Measurements from ENCODE around the gene PRKCE.

The PRKCE gene

DNA sequence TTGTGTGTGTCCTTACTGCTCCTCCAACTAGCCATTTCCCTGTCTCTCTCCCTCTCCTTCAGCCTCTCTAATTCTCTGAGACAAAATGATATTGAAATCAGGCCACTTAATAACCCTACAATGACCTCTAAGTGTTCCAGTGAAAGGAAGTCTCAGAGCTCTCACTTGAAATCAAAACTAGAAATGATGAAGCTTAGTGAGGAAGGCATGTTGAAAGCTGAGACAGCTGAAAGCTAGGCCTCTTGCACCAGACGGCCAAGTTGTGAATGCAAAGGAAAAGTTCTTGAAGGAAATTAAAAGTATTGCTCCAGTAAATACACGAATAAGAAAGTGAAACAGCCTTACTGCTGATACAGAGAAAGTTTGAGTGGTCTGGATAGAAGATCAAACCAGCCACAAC lies 72.9 kb downstream of the PRKCE start:
- Histone ChIP-seq H3K4me1 (ENCODE audit: control insufficient read depth, insufficient read depth, low read length) (peaks cover 29% of the 10 kb centered on the region), H3K36me3 (ENCODE audit: control insufficient read depth, insufficient read depth, low read length) (no peaks in the 10 kb centered on the region), H3K27me3 (ENCODE audit: control insufficient read depth, insufficient read depth, low read length) (no peaks in the 10 kb centered on the region), H3K9me3 (ENCODE audit: control insufficient read depth, low read length) (no peaks in the 10 kb centered on the region), H3K9ac (ENCODE audit: low read length) (no peak overlapping the region), H3K4me3 (ENCODE audit: low read length) (no peak overlapping the region)

DNA sequence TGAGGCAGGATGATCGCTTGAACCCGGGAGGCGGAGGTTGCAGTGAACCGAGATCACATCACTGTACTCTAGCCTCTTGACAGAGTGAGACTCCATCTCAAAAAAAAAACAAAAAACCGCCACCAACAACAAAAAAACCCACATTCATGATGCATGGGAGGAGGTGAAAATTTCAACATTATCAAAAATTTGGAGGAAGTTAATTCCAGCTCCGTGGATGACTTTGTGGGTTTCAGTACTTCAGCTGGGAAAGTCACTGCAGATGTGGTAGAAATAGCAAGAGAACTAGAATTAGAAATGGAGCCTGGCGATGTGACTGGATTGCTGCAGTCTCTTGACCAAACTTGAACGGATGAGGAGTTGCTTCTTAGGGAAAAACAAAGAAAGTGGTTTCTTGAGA lies 74.3 kb downstream of the PRKCE start:
- Histone ChIP-seq H3K4me3 (ENCODE audit: low read length) (no peak overlapping the region), H3K4me1 (ENCODE audit: control insufficient read depth, insufficient read depth, low read length) (peaks cover 29% of the 10 kb centered on the region), H3K9me3 (ENCODE audit: control insufficient read depth, low read length) (no peaks in the 10 kb centered on the region), H3K9ac (ENCODE audit: low read length) (no peak overlapping the region), H3K27me3 (ENCODE audit: control insufficient read depth, insufficient read depth, low read length) (no peaks in the 10 kb centered on the region), H3K36me3 (ENCODE audit: control insufficient read depth, insufficient read depth, low read length) (no peaks in the 10 kb centered on the region)

DNA sequence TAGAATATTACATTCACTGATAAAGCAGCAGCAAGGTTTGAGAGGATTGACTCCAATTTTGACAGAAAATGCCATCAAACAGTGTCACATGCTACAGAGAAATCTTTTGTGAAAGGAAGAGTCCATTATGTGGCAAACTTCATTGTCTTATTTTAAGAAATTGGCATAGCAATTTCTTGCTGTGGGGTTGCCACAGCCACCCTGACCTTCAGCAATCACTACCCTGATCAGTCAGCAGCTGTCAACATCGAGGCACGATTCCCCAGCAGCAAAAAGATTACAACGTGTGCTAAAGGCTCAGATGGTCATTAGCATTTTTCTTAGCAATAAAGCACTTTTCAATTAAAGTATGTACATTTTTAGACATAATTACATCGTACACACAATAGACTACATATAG lies 74.7 kb downstream of the PRKCE start:
- Histone ChIP-seq H3K4me3 (ENCODE audit: low read length) (no peak overlapping the region), H3K4me1 (ENCODE audit: control insufficient read depth, insufficient read depth, low read length) (peaks cover 29% of the 10 kb centered on the region)

DNA sequence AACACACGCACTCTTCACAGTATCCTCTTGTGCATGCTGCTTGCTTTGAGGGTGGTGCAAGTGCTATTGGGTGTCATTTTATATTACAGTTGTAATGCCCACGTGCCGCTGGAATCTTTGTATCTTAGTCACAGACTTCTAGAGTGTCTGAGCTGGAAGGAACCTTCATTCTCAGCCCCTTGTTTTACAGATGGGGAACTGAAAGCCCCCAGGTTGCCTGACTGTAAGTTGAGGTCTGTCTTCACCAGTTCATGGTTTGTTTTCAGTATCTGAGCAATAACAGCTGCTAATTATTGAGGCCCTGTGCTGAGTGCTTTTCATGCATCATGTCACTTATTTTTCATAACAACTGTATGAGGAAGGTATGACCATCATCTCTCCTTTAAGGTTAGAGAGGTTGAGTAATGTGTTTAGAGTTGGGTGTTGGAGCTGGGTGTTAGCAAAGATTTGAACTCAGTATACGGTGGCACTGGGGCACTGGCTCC lies 77.0 kb downstream of the PRKCE start:
- Histone ChIP-seq H3K4me1 (ENCODE audit: control insufficient read depth, insufficient read depth, low read length) (peaks cover 15% of the 10 kb centered on the region), H3K36me3 (ENCODE audit: control insufficient read depth, insufficient read depth, low read length) (no peaks in the 10 kb centered on the region), H3K27me3 (ENCODE audit: control insufficient read depth, insufficient read depth, low read length) (no peaks in the 10 kb centered on the region), H3K9ac (ENCODE audit: low read length) (no peak overlapping the region), H3K4me3 (ENCODE audit: low read length) (no peak overlapping the region), H3K9me3 (ENCODE audit: control insufficient read depth, low read length) (no peaks in the 10 kb centered on the region)

More for the DNA sequence above, 74.7 kb downstream of the PRKCE start:
- H3K36me3 ChIP-seq (ENCODE audit: control insufficient read depth, insufficient read depth, low read length), result no peaks in the 10 kb centered on the region
- H3K27me3 ChIP-seq (ENCODE audit: control insufficient read depth, insufficient read depth, low read length), result no peaks in the 10 kb centered on the region
- no peaks in the 10 kb centered on the region for H3K9me3 ChIP-seq (ENCODE audit: control insufficient read depth, low read length)
- H3K9ac ChIP-seq (ENCODE audit: low read length), result no peak overlapping the region

DNA sequence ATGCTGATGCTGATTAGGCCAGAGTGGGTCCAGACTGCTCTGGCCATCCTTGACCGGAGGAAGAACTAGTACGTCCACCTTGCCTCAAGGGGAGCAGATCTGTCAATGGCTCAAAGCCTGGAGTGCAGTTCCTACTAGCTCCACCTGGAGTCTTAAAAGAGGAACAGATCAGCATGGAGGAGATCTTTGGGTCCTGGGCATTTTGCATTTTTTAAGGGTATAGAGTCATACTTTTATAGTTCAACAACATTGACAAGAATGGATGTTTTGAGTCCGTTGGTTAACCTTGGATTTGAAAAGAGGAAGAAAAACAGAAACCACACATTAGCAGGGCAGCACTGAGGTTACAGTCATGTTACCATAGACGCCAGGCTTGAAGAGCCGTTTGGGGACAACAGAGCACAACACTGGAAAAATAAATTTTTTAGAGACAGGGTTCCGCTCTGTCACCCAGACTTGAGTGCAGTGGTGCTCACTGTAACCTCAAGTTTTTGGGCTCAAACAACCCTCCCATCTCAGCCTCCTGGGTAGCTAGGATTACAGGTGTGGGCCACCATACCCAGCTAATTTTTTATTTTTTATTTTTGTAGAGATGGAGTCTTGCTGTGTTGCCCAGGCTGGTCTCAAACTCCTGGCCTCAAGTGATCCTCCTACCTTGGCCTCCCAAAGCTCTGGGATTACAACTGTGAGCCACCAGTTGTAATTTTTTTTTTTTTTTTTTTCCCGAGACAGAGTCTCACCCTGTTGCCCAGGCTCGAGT lies 78.5 kb downstream of the PRKCE start:
- Histone ChIP-seq H3K36me3 (ENCODE audit: control insufficient read depth, insufficient read depth, low read length) (no peaks in the 10 kb centered on the region), H3K9ac (ENCODE audit: low read length) (no peak overlapping the region), H3K4me1 (ENCODE audit: control insufficient read depth, insufficient read depth, low read length) (peaks cover 5% of the 10 kb centered on the region), H3K27me3 (ENCODE audit: control insufficient read depth, insufficient read depth, low read length) (no peaks in the 10 kb centered on the region), H3K9me3 (ENCODE audit: control insufficient read depth, low read length) (no peaks in the 10 kb centered on the region), H3K4me3 (ENCODE audit: low read length) (no peak overlapping the region)

DNA sequence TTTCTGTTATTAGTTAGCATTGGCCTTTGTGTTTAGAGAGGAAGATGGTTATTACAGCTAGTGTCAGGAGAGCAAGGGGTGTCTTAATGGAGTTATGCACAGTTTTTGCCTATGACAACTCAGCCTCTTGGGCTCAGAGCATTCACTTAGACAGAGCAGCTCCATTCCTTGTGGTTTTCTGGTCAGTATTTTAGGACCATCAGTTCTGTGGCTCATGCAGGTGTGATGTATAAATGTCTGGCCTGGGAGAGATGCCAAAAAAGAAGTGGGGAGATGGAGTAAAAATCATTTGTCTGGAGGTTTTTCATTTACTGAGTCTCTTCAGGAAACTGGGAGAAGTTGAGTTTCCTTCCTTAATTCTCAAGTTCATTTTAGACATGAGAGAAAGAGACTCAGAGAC lies 79.7 kb downstream of the PRKCE start:
- Histone ChIP-seq H3K9ac (ENCODE audit: low read length) (no peak overlapping the region), H3K36me3 (ENCODE audit: control insufficient read depth, insufficient read depth, low read length) (no peaks in the 10 kb centered on the region), H3K9me3 (ENCODE audit: control insufficient read depth, low read length) (no peaks in the 10 kb centered on the region), H3K4me3 (ENCODE audit: low read length) (no peak overlapping the region), H3K4me1 (ENCODE audit: control insufficient read depth, insufficient read depth, low read length) (peaks cover 4% of the 10 kb centered on the region), H3K27me3 (ENCODE audit: control insufficient read depth, insufficient read depth, low read length) (no peaks in the 10 kb centered on the region)

DNA sequence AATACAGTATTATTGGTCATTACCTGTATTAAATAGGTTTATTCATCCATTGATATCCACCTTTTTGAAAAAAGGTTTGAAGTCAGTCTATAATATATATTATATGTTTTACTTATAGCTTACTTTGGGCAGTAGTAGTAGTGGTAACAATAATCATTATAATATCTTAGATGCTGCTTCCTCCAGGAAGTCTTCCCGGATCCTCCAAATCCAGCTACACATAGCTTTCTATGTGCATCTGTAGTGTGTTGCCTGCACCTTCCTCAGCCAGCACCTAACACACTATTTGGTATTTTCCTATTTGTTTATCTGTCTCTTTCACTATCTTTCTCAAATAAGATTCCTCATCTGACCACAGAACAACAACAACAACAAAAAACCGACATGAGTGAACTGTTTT lies 81.0 kb downstream of the PRKCE start:
- Histone ChIP-seq H3K27me3 (ENCODE audit: control insufficient read depth, insufficient read depth, low read length) (no peaks in the 10 kb centered on the region), H3K9me3 (ENCODE audit: control insufficient read depth, low read length) (no peaks in the 10 kb centered on the region), H3K4me1 (ENCODE audit: control insufficient read depth, insufficient read depth, low read length) (no peaks in the 10 kb centered on the region), H3K9ac (ENCODE audit: low read length) (no peak overlapping the region), H3K4me3 (ENCODE audit: low read length) (no peak overlapping the region), H3K36me3 (ENCODE audit: control insufficient read depth, insufficient read depth, low read length) (no peaks in the 10 kb centered on the region)

DNA sequence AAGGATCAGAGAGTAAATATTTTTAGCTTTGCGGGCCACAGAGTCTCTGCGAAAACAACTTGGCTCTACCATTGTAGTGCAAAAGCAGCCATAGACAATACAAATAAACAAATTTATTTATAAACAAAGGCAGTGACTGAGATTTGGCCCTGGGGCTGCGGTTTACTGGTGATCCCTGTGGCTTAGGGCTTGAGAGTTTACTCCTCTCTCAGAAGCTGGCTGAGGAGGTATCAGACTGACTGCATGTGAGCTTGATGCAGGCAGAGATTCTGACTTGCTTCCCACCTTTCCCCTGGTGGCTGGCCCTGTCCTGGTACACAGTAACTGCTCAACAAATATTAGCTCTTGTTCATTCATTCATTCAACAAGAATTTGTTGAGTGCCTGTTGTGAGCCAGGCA lies 81.5 kb downstream of the PRKCE start:
- Histone ChIP-seq H3K36me3 (ENCODE audit: control insufficient read depth, insufficient read depth, low read length) (no peaks in the 10 kb centered on the region), H3K4me1 (ENCODE audit: control insufficient read depth, insufficient read depth, low read length) (no peaks in the 10 kb centered on the region), H3K9ac (ENCODE audit: low read length) (no peak overlapping the region), H3K9me3 (ENCODE audit: control insufficient read depth, low read length) (no peaks in the 10 kb centered on the region), H3K27me3 (ENCODE audit: control insufficient read depth, insufficient read depth, low read length) (no peaks in the 10 kb centered on the region), H3K4me3 (ENCODE audit: low read length) (no peak overlapping the region)

DNA sequence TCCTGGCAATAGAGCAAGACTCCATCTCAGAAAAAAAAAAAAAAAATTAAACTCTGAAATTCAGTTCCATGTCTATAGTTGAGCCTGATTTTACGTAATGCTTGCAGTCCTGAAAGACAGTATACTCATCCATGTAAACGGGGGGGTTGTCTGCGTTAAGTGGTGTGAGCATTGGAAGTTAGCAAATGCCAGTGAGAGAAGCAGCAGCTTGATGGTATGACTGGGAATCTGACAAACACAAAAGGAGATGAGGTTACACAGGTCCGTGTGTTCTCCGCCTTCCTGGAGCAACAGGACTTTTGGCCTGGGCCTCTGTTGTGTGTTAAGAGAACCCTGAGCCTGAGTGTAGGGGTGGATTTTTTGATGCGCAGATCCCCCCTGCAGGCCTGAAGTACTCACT lies 82.9 kb downstream of the PRKCE start:
- no peaks in the 10 kb centered on the region for H3K9me3 ChIP-seq (ENCODE audit: control insufficient read depth, low read length)
- no peak overlapping the region for H3K4me3 ChIP-seq (ENCODE audit: low read length)
- H3K4me1 ChIP-seq (ENCODE audit: control insufficient read depth, insufficient read depth, low read length), result no peaks in the 10 kb centered on the region
- no peaks in the 10 kb centered on the region for H3K36me3 ChIP-seq (ENCODE audit: control insufficient read depth, insufficient read depth, low read length)
- H3K9ac ChIP-seq (ENCODE audit: low read length), result no peak overlapping the region
- no peaks in the 10 kb centered on the region for H3K27me3 ChIP-seq (ENCODE audit: control insufficient read depth, insufficient read depth, low read length)

DNA sequence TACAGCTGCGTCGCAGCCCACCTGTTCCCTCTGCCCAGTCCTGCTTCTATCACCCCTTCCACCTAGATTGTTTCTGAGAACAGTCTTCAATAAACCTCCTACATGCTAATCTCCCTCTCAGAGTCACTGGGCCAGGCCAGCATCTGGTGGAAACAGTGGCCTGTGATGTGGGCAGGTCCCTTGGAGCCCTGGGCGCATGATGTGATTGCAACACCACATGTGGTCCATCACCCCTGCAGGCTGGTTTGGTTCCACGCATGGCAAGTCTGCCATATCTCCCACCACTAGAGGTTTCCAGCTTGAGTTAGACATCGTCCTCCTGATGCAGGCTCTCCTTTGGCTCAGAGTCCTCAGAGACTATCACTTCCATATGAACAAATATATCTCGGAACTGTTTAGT lies 83.5 kb downstream of the PRKCE start:
- no peaks in the 10 kb centered on the region for H3K4me1 ChIP-seq (ENCODE audit: control insufficient read depth, insufficient read depth, low read length)
- H3K4me3 ChIP-seq (ENCODE audit: low read length), result no peak overlapping the region
- no peaks in the 10 kb centered on the region for H3K9me3 ChIP-seq (ENCODE audit: control insufficient read depth, low read length)

DNA sequence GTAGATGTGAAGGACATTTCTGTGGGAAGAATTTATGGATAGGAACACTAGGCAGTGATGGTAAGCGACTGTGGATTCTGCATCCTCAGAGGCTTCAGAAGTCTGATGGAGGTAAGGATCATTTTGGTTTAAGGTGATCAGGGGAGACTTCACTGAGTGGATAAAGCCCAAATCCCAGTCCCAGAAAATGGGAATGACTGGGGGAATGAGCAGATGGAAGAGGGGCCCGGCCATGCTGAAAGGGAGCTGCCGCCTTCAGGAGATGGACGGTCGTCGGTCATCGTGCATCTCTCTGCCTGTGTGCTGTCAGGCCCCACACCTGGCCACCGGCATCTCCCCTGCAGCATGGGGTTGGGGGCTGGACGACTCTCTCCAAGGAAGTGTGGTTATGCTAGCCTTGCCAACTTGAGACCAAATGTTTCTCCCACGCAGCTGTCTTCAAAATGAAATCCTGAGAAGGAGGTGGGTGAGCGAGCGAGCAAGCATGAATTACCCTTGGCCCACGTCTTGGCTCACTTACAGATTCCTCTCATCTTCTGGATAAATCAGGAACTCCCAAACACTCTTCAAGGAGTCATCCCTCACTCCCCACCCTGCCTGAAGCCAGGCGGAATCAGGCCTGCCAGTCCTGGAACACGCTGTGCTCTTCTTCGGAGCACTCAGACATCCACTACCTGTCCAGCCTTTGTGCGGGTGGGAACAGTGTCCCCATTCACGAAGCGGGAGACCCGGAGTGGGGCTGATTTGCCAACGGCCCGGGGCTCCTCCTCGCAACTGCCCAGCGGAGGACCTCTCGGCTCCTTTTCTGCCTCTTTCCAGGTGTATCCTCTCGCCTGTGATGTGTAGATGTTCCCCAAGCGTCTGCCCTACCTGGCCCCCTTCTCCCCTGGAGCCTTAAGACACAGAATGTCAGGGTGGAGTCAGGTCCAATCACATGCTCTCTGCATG lies 85.6 kb downstream of the PRKCE start:
- no peaks in the 10 kb centered on the region for H3K9me3 ChIP-seq (ENCODE audit: control insufficient read depth, low read length)
- no peak overlapping the region for H3K9ac ChIP-seq (ENCODE audit: low read length)
- H3K36me3 ChIP-seq (ENCODE audit: control insufficient read depth, insufficient read depth, low read length), result no peaks in the 10 kb centered on the region

More for the DNA sequence above, 83.5 kb downstream of the PRKCE start:
- no peak overlapping the region for H3K9ac ChIP-seq (ENCODE audit: low read length)
- no peaks in the 10 kb centered on the region for H3K36me3 ChIP-seq (ENCODE audit: control insufficient read depth, insufficient read depth, low read length)
- no peaks in the 10 kb centered on the region for H3K27me3 ChIP-seq (ENCODE audit: control insufficient read depth, insufficient read depth, low read length)

DNA sequence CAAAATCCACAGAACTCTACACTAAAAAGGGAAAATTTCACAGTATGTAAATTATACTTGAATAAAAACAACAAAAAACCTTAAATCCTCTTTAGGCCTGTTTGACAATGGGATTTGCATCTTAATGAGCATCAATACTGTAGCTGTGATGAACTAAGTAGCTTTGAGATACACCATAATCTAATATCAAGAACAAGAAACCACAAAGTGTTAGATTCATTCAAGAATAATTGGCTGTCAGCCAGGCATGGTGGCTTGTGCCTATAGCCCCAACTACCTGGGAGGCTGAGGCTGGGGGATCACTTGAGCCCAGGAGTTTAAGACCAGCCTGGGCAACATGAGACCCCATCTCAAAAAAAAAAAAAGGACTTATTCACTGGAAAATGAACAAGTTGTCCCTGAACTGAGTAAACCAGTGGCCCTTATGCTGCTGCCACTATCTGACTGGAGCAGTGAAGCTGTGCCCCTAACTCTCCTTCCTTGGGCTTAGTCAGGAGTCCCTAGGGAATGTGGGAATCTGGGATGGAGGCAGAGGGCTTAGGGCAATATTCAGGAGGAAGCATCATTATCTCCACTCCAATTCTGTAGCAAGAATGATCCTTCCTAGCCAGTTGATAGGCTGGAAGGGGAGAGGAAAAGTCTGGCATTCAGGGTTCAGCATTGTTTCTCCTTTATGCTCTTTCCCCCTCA lies 88.5 kb downstream of the PRKCE start:
- no peaks in the 10 kb centered on the region for H3K9me3 ChIP-seq (ENCODE audit: control insufficient read depth, low read length)
- no peaks in the 10 kb centered on the region for H3K36me3 ChIP-seq (ENCODE audit: control insufficient read depth, insufficient read depth, low read length)
- peaks cover 19% of the 10 kb centered on the region for H3K4me1 ChIP-seq (ENCODE audit: control insufficient read depth, insufficient read depth, low read length)
- no peak overlapping the region for H3K4me3 ChIP-seq (ENCODE audit: low read length)
- no peak overlapping the region for H3K9ac ChIP-seq (ENCODE audit: low read length)
- H3K27me3 ChIP-seq (ENCODE audit: control insufficient read depth, insufficient read depth, low read length), result no peaks in the 10 kb centered on the region

More for the DNA sequence above, 85.6 kb downstream of the PRKCE start:
- Histone ChIP-seq H3K27me3 (ENCODE audit: control insufficient read depth, insufficient read depth, low read length) (no peaks in the 10 kb centered on the region), H3K4me3 (ENCODE audit: low read length) (no peak overlapping the region), H3K4me1 (ENCODE audit: control insufficient read depth, insufficient read depth, low read length) (peaks cover 6% of the 10 kb centered on the region)
